H9 (cell line): Measurements from ENCODE around the gene CACNB2. TPM values are rescaled to one million over a fixed set of nuclear protein-coding genes. Genes with fewer than 3 reads are reported as not detected.

ENCODE experiments used
- DNase-seq: peaks from one replicate; pipeline ENCODE4 v3.0.0-alpha.2; 2017
- H2AFZ ChIP-seq: one replicate; pipeline ENCODE4 v1.6.1; 2013; ENCODE audit warnings: mild to moderate bottlenecking, low read length, control low read depth, moderate library complexity
- H2AK5ac ChIP-seq: 2 replicates; pipeline ENCODE4 v1.6.1; 2013; ENCODE audit warnings: low read length, control low read depth, mixed read lengths; ENCODE audit not compliant: insufficient read length
- H2BK120ac ChIP-seq: one replicate; pipeline ENCODE4 v1.6.1; 2013; ENCODE audit warnings: low read depth, mild to moderate bottlenecking, low read length, control low read depth, inconsistent platforms; ENCODE audit not compliant: poor library complexity, severe bottlenecking
- H2BK12ac ChIP-seq: 2 replicates; pipeline ENCODE4 v1.6.1; 2013; ENCODE audit warnings: low read length, control low read depth, mixed read lengths, low read depth; ENCODE audit not compliant: insufficient read length
- H2BK15ac ChIP-seq: 2 replicates; pipeline ENCODE4 v1.6.1; 2013; ENCODE audit warnings: low read depth, low read length, control low read depth
- H2BK20ac ChIP-seq: one replicate; pipeline ENCODE4 v1.6.1; 2013; ENCODE audit warnings: low read depth, mild to moderate bottlenecking, low read length, control low read depth, inconsistent platforms; ENCODE audit not compliant: poor library complexity, severe bottlenecking
- H2BK5ac ChIP-seq: 2 replicates; pipeline ENCODE4 v1.6.1; 2013; ENCODE audit warnings: low read length, control low read depth, mixed read lengths; ENCODE audit not compliant: insufficient read length
- H3K14ac ChIP-seq: 2 replicates; pipeline ENCODE4 v1.6.1; 2013; ENCODE audit warnings: low read length, control low read depth; ENCODE audit not compliant: insufficient read depth
- H3K18ac ChIP-seq: 2 replicates; pipeline ENCODE4 v1.6.1; 2013; ENCODE audit warnings: low read depth, mild to moderate bottlenecking, mixed read lengths, low read length, control low read depth; ENCODE audit not compliant: insufficient read length
- H3K23ac ChIP-seq: 2 replicates; pipeline ENCODE4 v1.6.1; 2013; ENCODE audit warnings: low read length, control low read depth, mixed read lengths, low read depth; ENCODE audit not compliant: insufficient read length
- H3K23me2 ChIP-seq: 2 replicates; pipeline ENCODE4 v1.6.1; 2013; ENCODE audit warnings: low read depth, mild to moderate bottlenecking, mixed read lengths, low read length, control low read depth; ENCODE audit not compliant: insufficient read length, poor library complexity, severe bottlenecking
- H3K27ac ChIP-seq: 2 replicates; pipeline ENCODE4 v1.5.1; 2013; ENCODE audit warnings: low read length, control low read depth, mixed read lengths, low read depth; ENCODE audit not compliant: insufficient read length
- H3K27me3 ChIP-seq: 2 replicates; pipeline ENCODE4 v1.6.1; 2013; ENCODE audit warnings: low read length, control low read depth, inconsistent platforms; ENCODE audit not compliant: insufficient read depth
- H3K4ac ChIP-seq: 2 replicates; pipeline ENCODE4 v1.6.1; 2013; ENCODE audit warnings: low read depth, mild to moderate bottlenecking, control low read depth, inconsistent platforms, low read length, moderate library complexity
- H3K4me1 ChIP-seq: 2 replicates; pipeline ENCODE4 v1.6.1; 2013; ENCODE audit warnings: low read length, control low read depth, inconsistent platforms; ENCODE audit not compliant: insufficient read depth
- H3K4me2 ChIP-seq: 2 replicates; pipeline ENCODE4 v1.6.1; 2013; ENCODE audit warnings: low read length, control low read depth, mixed read lengths; ENCODE audit not compliant: insufficient read length, insufficient read depth
- H3K56ac ChIP-seq: 2 replicates; pipeline ENCODE4 v1.6.1; 2013; ENCODE audit warnings: low read depth, mild to moderate bottlenecking, mixed read lengths, low read length, control low read depth; ENCODE audit not compliant: insufficient read length
- H3K79me1 ChIP-seq: 2 replicates; pipeline ENCODE4 v1.6.1; 2013; ENCODE audit warnings: low read depth, mild to moderate bottlenecking, moderate library complexity, low read length, control low read depth, inconsistent platforms; ENCODE audit not compliant: insufficient read depth, poor library complexity, severe bottlenecking
- H3K79me2 ChIP-seq: 2 replicates; pipeline ENCODE4 v1.6.1; 2013; ENCODE audit warnings: low read length, control low read depth, inconsistent platforms; ENCODE audit not compliant: insufficient read depth
- H3K9ac ChIP-seq: 2 replicates; pipeline ENCODE4 v1.6.1; 2013; ENCODE audit warnings: low read length, control low read depth, mixed read lengths; ENCODE audit not compliant: insufficient read length; ENCODE audit errors: extremely low read depth
- H3K9me3 ChIP-seq: one replicate; pipeline ENCODE4 v1.6.1; 2013; ENCODE audit warnings: low read depth, low read length, inconsistent platforms; ENCODE audit not compliant: control insufficient read depth
- H3T11ph ChIP-seq: one replicate; pipeline ENCODE4 v1.6.1; 2013; ENCODE audit warnings: mild to moderate bottlenecking, low read length, control low read depth, inconsistent platforms
- H4K20me1 ChIP-seq: one replicate; pipeline ENCODE4 v1.6.1; 2013; ENCODE audit not compliant: control insufficient read depth, insufficient read length, insufficient read depth
- H4K5ac ChIP-seq: 2 replicates; pipeline ENCODE4 v1.6.1; 2013; ENCODE audit warnings: low read depth, mild to moderate bottlenecking, mixed read lengths, low read length, control low read depth; ENCODE audit not compliant: insufficient read length
- H4K8ac ChIP-seq: replicated peaks from 2 replicates; pipeline ENCODE4 v1.6.1; 2013; ENCODE audit warnings: low read length, control low read depth, mixed read lengths, low read depth; ENCODE audit not compliant: insufficient read length
- H4K91ac ChIP-seq: 2 replicates; pipeline ENCODE4 v1.6.1; 2013; ENCODE audit warnings: low read depth, mild to moderate bottlenecking, moderate library complexity, mixed read lengths, low read length, control low read depth; ENCODE audit not compliant: insufficient read length
- H3K27ac Mint-ChIP-seq, 3 experiments: 2 replicates in 2 of 3; 3 replicates in 1 of 3; pipeline ENCODE4 v1.8.0; 2020 to 2021; ENCODE audit warnings: mixed read lengths in 3 of 3, mild to moderate bottlenecking in 1 of 3, moderate library complexity in 1 of 3
- H3K27me3 Mint-ChIP-seq: 2 replicates; pipeline ENCODE4 v1.8.0; 2021; ENCODE audit warnings: low read depth, mild to moderate bottlenecking, moderate library complexity, mixed read lengths
- H3K36me3 Mint-ChIP-seq, 3 experiments: 2 replicates in 2 of 3; 3 replicates in 1 of 3; pipeline ENCODE4 v1.8.0; 2020 to 2021; ENCODE audit warnings: low read depth in 3 of 3, mixed read lengths in 3 of 3; ENCODE audit not compliant: insufficient read depth in 1 of 3
- H3K4me1 Mint-ChIP-seq, 2 experiments: 2 replicates each; pipeline ENCODE4 v1.8.0; 2020; ENCODE audit warnings: mixed read lengths in 2 of 2
- H3K4me3 Mint-ChIP-seq, 2 experiments: 2 replicates in 1 of 2; 3 replicates in 1 of 2; pipeline ENCODE4 v1.8.0; 2020 to 2021; ENCODE audit warnings: mild to moderate bottlenecking in 2 of 2, mixed read lengths in 2 of 2, moderate library complexity in 1 of 2
- H3K9me3 Mint-ChIP-seq, 2 experiments: 2 replicates in 1 of 2; 3 replicates in 1 of 2; pipeline ENCODE4 v1.8.0; 2020; ENCODE audit warnings: mild to moderate bottlenecking in 2 of 2, mixed read lengths in 2 of 2, moderate library complexity in 1 of 2
- WGBS: extraction: QIAGEN DNeasy Blood & Tissue Kit; methylation state at CpG from one replicate; pipeline ENCODE4 v1.1.7; 2013; ENCODE audit warnings: missing lambda C conversion rate, low lambda C conversion rate, mixed read lengths; ENCODE audit not compliant: insufficient read length; ENCODE audit errors: extremely low coverage; 5-methylcytosine and 5-hydroxymethylcytosine counted together
- total RNA-seq: library from RNA; stranded (reverse); gene quantifications from 2 replicates; pipeline ENCODE4 v1.2.1, GENCODE V29; 2021
- TF ChIP-seq, protein P1 (sequence below): fragments of 200-600 bp; sonication (generic); conservative IDR thresholded peaks from 3 replicates; pipeline ENCODE4 v1.8.0; 2021; ENCODE audit warnings: antibody characterized with exemption, mild to moderate bottlenecking

The CACNB2 gene
- total RNA-seq, 1 experiment from 2014 or later = 2.6 TPM

DNA sequence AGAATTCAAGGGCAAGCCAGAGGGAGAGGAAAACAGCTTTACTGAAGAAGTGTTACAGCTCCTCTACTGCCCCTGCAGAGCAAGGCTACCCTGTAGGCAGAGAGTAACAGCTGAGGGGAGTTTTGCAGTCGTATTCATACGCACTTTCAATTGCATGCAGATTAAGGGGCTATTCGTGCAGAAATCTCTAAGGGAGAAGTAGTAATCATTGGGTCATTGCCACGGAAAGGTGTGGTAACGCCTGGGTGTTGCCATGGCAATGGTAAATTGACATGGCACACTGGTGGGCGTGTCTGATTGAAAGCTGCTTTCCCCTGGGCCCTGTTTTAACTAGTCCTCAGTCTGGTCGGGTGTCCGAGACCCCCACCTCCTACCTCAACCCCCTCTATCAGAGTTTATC lies 284.0 kb downstream of the CACNB2 start:
- H4K20me1 ChIP-seq = no peaks in the 10 kb centered on the region
- no peaks in the 10 kb centered on the region for H3K27me3 ChIP-seq
- H3K79me1 ChIP-seq = no peaks in the 10 kb centered on the region
- H3K4me1 Mint-ChIP-seq = peaks cover 4 to 14% of the 10 kb centered on the region in 2 experiments; a peak in 3 of 4 replicates
- no peaks in the 10 kb centered on the region for H3K9me3 Mint-ChIP-seq
- H2BK12ac ChIP-seq = no peak overlapping the region
- no peak overlapping the region for H2BK5ac ChIP-seq
- no peak overlapping the region for H2BK120ac ChIP-seq
- TF ChIP-seq, protein P1, sequence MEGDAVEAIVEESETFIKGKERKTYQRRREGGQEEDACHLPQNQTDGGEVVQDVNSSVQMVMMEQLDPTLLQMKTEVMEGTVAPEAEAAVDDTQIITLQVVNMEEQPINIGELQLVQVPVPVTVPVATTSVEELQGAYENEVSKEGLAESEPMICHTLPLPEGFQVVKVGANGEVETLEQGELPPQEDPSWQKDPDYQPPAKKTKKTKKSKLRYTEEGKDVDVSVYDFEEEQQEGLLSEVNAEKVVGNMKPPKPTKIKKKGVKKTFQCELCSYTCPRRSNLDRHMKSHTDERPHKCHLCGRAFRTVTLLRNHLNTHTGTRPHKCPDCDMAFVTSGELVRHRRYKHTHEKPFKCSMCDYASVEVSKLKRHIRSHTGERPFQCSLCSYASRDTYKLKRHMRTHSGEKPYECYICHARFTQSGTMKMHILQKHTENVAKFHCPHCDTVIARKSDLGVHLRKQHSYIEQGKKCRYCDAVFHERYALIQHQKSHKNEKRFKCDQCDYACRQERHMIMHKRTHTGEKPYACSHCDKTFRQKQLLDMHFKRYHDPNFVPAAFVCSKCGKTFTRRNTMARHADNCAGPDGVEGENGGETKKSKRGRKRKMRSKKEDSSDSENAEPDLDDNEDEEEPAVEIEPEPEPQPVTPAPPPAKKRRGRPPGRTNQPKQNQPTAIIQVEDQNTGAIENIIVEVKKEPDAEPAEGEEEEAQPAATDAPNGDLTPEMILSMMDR = no peak
- H3K4ac ChIP-seq = no peak overlapping the region
- H3K4me2 ChIP-seq = no peak overlapping the region
- no CpG with 5 or more reads among the region's 8 CpGs for WGBS
- H2BK20ac ChIP-seq = no peak overlapping the region
- no peak overlapping the region for H4K8ac ChIP-seq
- no peak overlapping the region for H3K23ac ChIP-seq
- H3K36me3 Mint-ChIP-seq = no peaks in the 10 kb centered on the region
- no peak overlapping the region for H2AK5ac ChIP-seq
- no peak overlapping the region for H3K4me3 Mint-ChIP-seq
- no peak overlapping the region for H4K91ac ChIP-seq
- H3K23me2 ChIP-seq = no peaks in the 10 kb centered on the region
- H3K27me3 Mint-ChIP-seq = no peaks in the 10 kb centered on the region
- DNase-seq = peak; percentile 46
- no peak overlapping the region for H3T11ph ChIP-seq
- H3K79me2 ChIP-seq = no peaks in the 10 kb centered on the region
- no peak overlapping the region for H4K5ac ChIP-seq
- no peak overlapping the region for H3K56ac ChIP-seq
- H3K27ac Mint-ChIP-seq = no peak overlapping the region
- no peak overlapping the region for H3K14ac ChIP-seq
- H2BK15ac ChIP-seq = no peak overlapping the region
- H3K9me3 ChIP-seq = no peaks in the 10 kb centered on the region
- no peak overlapping the region for H3K9ac ChIP-seq
- no peaks in the 10 kb centered on the region for H3K4me1 ChIP-seq
- no peak overlapping the region for H3K27ac ChIP-seq
- no peak overlapping the region for H2AFZ ChIP-seq
- no peak overlapping the region for H3K18ac ChIP-seq
